Brain microvascular endothelial cell (primary cell): ENCODE results near the gene KCNK18.

Source experiments
- DNase-seq: peaks from one replicate; pipeline ENCODE4 v3.0.0-alpha.2; 2020
- H3K27ac ChIP-seq: fragments of 250-450 bp; sonication (Bioruptor Pico); 2 replicates; pipeline ENCODE4 v1.5.1; 2020; ENCODE audit warnings: mild to moderate bottlenecking, moderate library complexity
- H3K27me3 ChIP-seq: fragments of 250-450 bp; sonication (Bioruptor Pico); replicated peaks from 2 replicates; pipeline ENCODE4 v1.5.1; 2020; ENCODE audit warnings: mild to moderate bottlenecking
- H3K36me3 ChIP-seq: fragments of 250-450 bp; sonication (Bioruptor Pico); replicated peaks from 2 replicates; pipeline ENCODE4 v1.5.1; 2020; ENCODE audit warnings: mild to moderate bottlenecking
- H3K4me3 ChIP-seq: 2 replicates; pipeline ENCODE4 v1.5.1; 2011; ENCODE audit warnings: low read depth, mild to moderate bottlenecking, control low read depth, low read length, moderate library complexity
- in situ Hi-C: cut with HindIII; loops from 2 replicates; pipeline ENCODE4 v1.10.0; 2017; ENCODE audit warnings: low sequenced_read_pairs, low pct_ligation_motif_present
- TF ChIP-seq, protein P1 (sequence below): IDR thresholded peaks from 2 replicates; pipeline ENCODE4 v1.5.1; 2011; ENCODE audit warnings: low read depth, mild to moderate bottlenecking, moderate library complexity, low read length, control low read depth, inconsistent platforms; ENCODE audit errors: missing control alignments

Gene KCNK18

GRCh38 chr10:117197189-117197588 is at the start of gene KCNK18:
Gene KCNK18, plus strand, starts transcription at chr10:117197489. Its CDS starts 0 bp downstream, at chr10:117197489.
- H3K36me3 ChIP-seq = no peaks in the 10 kb centered on the region
- in situ Hi-C loops = no loop called here
- TF ChIP-seq, protein P1, sequence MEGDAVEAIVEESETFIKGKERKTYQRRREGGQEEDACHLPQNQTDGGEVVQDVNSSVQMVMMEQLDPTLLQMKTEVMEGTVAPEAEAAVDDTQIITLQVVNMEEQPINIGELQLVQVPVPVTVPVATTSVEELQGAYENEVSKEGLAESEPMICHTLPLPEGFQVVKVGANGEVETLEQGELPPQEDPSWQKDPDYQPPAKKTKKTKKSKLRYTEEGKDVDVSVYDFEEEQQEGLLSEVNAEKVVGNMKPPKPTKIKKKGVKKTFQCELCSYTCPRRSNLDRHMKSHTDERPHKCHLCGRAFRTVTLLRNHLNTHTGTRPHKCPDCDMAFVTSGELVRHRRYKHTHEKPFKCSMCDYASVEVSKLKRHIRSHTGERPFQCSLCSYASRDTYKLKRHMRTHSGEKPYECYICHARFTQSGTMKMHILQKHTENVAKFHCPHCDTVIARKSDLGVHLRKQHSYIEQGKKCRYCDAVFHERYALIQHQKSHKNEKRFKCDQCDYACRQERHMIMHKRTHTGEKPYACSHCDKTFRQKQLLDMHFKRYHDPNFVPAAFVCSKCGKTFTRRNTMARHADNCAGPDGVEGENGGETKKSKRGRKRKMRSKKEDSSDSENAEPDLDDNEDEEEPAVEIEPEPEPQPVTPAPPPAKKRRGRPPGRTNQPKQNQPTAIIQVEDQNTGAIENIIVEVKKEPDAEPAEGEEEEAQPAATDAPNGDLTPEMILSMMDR = no peak
- H3K27ac ChIP-seq = no peak within 1 kb of the TSS
- DNase-seq = no peak
- H3K4me3 ChIP-seq = no peak within 1 kb of the TSS
- H3K27me3 ChIP-seq = no peaks in the 10 kb centered on the region

- TF ChIP-seq, protein P1 = no peak
- in situ Hi-C loops = no loop called here
- H3K4me3 ChIP-seq = no peak overlapping the region
- H3K27me3 ChIP-seq = peaks cover 2% of the 10 kb centered on the region
- no peaks in the 10 kb centered on the region for H3K36me3 ChIP-seq
- no peak for DNase-seq
- no peak overlapping the region for H3K27ac ChIP-seq
Measured at GRCh38 chr10:117148284-117148683, 49.0 kb upstream of the KCNK18 start.

DNA sequence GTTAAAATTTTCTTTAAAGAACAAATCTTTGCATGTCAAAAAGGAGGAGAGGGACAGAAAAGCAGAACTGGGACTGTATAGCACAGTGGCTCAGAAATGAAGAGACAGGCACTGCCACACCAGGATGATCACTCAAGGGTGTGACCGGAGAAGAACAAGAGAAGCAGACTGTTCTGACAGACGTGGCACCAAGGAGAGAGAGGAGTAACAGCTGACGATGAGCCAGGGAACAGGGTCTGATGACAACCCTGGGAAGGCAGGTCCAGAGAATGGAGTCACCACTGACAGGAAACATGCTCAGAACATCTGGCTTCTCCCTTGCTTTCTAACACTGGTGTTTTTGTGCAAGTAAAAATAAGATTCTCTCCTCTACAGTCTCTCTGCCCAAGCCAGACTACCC is 44.6 kb upstream of the KCNK18 start:
- in situ Hi-C loops = loop anchor here (25.0 kb wide), 2 partner anchors 340 to 465 kb away; no protein-coding TSS in a partner anchor
- Histone ChIP-seq H3K36me3 (no peaks in the 10 kb centered on the region), H3K4me3 (no peak overlapping the region), H3K27me3 (peaks cover 5% of the 10 kb centered on the region), H3K27ac (no peak overlapping the region)
- DNase-seq = no peak
- TF ChIP-seq, protein P1 = no peak

- DNase-seq = no peak
- Histone ChIP-seq H3K36me3 (no peaks in the 10 kb centered on the region), H3K27ac (no peak overlapping the region), H3K27me3 (peaks cover 55% of the 10 kb centered on the region), H3K4me3 (no peak overlapping the region)
- TF ChIP-seq, protein P1 = no peak
- in situ Hi-C loops = loop anchor here (25.0 kb wide), 2 partner anchors 346 to 471 kb away; no protein-coding TSS in a partner anchor
Measured at GRCh38 chr10:117158297-117158696, 39.0 kb upstream of the KCNK18 start.

GRCh38 chr10:117159390-117159789 is 37.9 kb upstream of the KCNK18 start:
- H3K36me3 ChIP-seq = no peaks in the 10 kb centered on the region
- DNase-seq = no peak
- no peak overlapping the region for H3K27ac ChIP-seq
- H3K27me3 ChIP-seq = peaks cover 66% of the 10 kb centered on the region
- no peak overlapping the region for H3K4me3 ChIP-seq
- in situ Hi-C loops = loop anchor here (25.0 kb wide), 2 partner anchors 347 to 472 kb away; no protein-coding TSS in a partner anchor
- TF ChIP-seq, protein P1 = no peak

GRCh38 chr10:117160567-117160966 is 36.7 kb upstream of the KCNK18 start:
- H3K27ac ChIP-seq = no peak overlapping the region
- no peaks in the 10 kb centered on the region for H3K36me3 ChIP-seq
- no peak for DNase-seq
- TF ChIP-seq, protein P1 = no peak
- H3K27me3 ChIP-seq = peaks cover 77% of the 10 kb centered on the region
- in situ Hi-C loops = loop anchor here (25.0 kb wide), 2 partner anchors 348 to 473 kb away; no protein-coding TSS in a partner anchor
- no peak overlapping the region for H3K4me3 ChIP-seq
